GM23338 (cell line): ENCODE measurements around the gene FOXP1. TPM values are rescaled to one million over a fixed set of nuclear protein-coding genes. Genes with fewer than 3 reads are reported as not detected.

Experiments used
- ATAC-seq: fragments of 200-7000 bp; cut with Tn5 transposase; 3 replicates; pipeline ENCODE4 v1.9.1; 2020
- DNase-seq: peaks from one replicate; pipeline ENCODE4 v3.0.0-alpha.2; 2015; ENCODE audit warnings: low spot score
- H2AFZ ChIP-seq: fragments of 200-600 bp; sonication (generic); 2 replicates; pipeline ENCODE4 v1.8.0; 2016; ENCODE audit warnings: antibody characterized with exemption, mild to moderate bottlenecking, moderate library complexity
- H3F3A ChIP-seq: fragments of 200-600 bp; sonication (generic); replicated peaks from 2 replicates; pipeline ENCODE4 v1.8.0; 2017; ENCODE audit warnings: antibody characterized with exemption, mixed run types, low read depth
- H3K27ac ChIP-seq: fragments of 200-600 bp; sonication (generic); 2 replicates; pipeline ENCODE4 v1.6.1; 2016; ENCODE audit warnings: low read depth
- H3K27me3 ChIP-seq: fragments of 200-600 bp; sonication (generic); 2 replicates; pipeline ENCODE4 v1.8.0; 2016; ENCODE audit warnings: mild to moderate bottlenecking, mixed run types, moderate library complexity; ENCODE audit not compliant: insufficient read depth
- H3K36me3 ChIP-seq: fragments of 200-600 bp; sonication (generic); 2 replicates; pipeline ENCODE4 v1.8.0; 2016; ENCODE audit warnings: mild to moderate bottlenecking; ENCODE audit not compliant: insufficient read depth
- H3K4me1 ChIP-seq: fragments of 200-600 bp; sonication (generic); 2 replicates; pipeline ENCODE4 v1.8.0; 2016; ENCODE audit warnings: mild to moderate bottlenecking, moderate library complexity; ENCODE audit not compliant: insufficient read depth
- H3K4me2 ChIP-seq: fragments of 200-600 bp; sonication (generic); 2 replicates; pipeline ENCODE4 v1.7.1; 2017; ENCODE audit warnings: mixed run types
- H3K4me3 ChIP-seq: fragments of 200-600 bp; sonication (generic); 2 replicates; pipeline ENCODE4 v1.6.1; 2016; ENCODE audit warnings: mixed run types
- H3K79me2 ChIP-seq: fragments of 200-600 bp; sonication (generic); replicated peaks from 2 replicates; pipeline ENCODE4 v1.8.0; 2017; ENCODE audit warnings: mild to moderate bottlenecking; ENCODE audit not compliant: insufficient read depth
- H3K9me2 ChIP-seq: fragments of 200-600 bp; sonication (generic); 2 replicates; pipeline ENCODE4 v1.8.0; 2017; ENCODE audit not compliant: insufficient read depth
- H4K20me1 ChIP-seq: fragments of 200-600 bp; sonication (generic); replicated peaks from 2 replicates; pipeline ENCODE4 v1.8.0; 2017; ENCODE audit warnings: mild to moderate bottlenecking; ENCODE audit not compliant: insufficient read depth
- H3K27ac Mint-ChIP-seq: 2 replicates; pipeline ENCODE4 v1.8.0; 2020; ENCODE audit warnings: inconsistent platforms, mild to moderate bottlenecking, moderate library complexity, mixed read lengths
- H3K27me3 Mint-ChIP-seq: 3 replicates; pipeline ENCODE4 v1.8.0; 2022; ENCODE audit warnings: low read depth, mild to moderate bottlenecking, moderate library complexity, mixed read lengths, inconsistent platforms; ENCODE audit not compliant: insufficient read depth, poor library complexity
- H3K36me3 Mint-ChIP-seq: 3 replicates; pipeline ENCODE4 v1.8.0; 2021; ENCODE audit warnings: low read depth, mild to moderate bottlenecking, inconsistent platforms, moderate library complexity, mixed read lengths
- H3K4me1 Mint-ChIP-seq: 3 replicates; pipeline ENCODE4 v1.8.0; 2020; ENCODE audit warnings: mild to moderate bottlenecking, inconsistent platforms, mixed read lengths
- H3K4me3 Mint-ChIP-seq: 3 replicates; pipeline ENCODE4 v1.8.0; 2021; ENCODE audit warnings: moderate library complexity, mild to moderate bottlenecking, inconsistent platforms, mixed read lengths
- H3K9me3 Mint-ChIP-seq: 3 replicates; pipeline ENCODE4 v1.8.0; 2020; ENCODE audit warnings: moderate library complexity, mild to moderate bottlenecking, inconsistent platforms, mixed read lengths
- CTCF ChIP-seq, 2 experiments: fragments of 200-600 bp in 1 of 2; sonication (generic) in 1 of 2; conservative IDR thresholded peaks; 2 replicates each; pipeline versions ENCODE4 v1.5.1 to v1.6.1; 2016 to 2017; ENCODE audit warnings: antibody characterized with exemption in 2 of 2, low read depth in 2 of 2, mild to moderate bottlenecking in 2 of 2, moderate library complexity in 1 of 2
- ETS1 ChIP-seq: IDR thresholded peaks from 2 replicates; pipeline ENCODE4 v1.6.1; 2016; ENCODE audit warnings: antibody characterized with exemption
- EZH2 ChIP-seq: fragments of 200-600 bp; sonication (generic); IDR thresholded peaks from one replicate; pipeline ENCODE4 v1.8.0; 2017; ENCODE audit warnings: antibody characterized with exemption, mild to moderate bottlenecking, low read depth; ENCODE audit not compliant: unreplicated experiment
- JUNB ChIP-seq: IDR thresholded peaks from one replicate; pipeline ENCODE4 v1.6.1; 2016; ENCODE audit warnings: antibody characterized with exemption; ENCODE audit not compliant: unreplicated experiment
- NANOG ChIP-seq: IDR thresholded peaks from 2 replicates; pipeline ENCODE4 v1.6.1; 2016; ENCODE audit warnings: antibody characterized with exemption, borderline replicate concordance
- POLR2AphosphoS5 ChIP-seq: IDR thresholded peaks from 2 replicates; pipeline ENCODE4 v1.6.1; 2016; ENCODE audit warnings: antibody characterized with exemption, low read depth
- STAT1 ChIP-seq: IDR thresholded peaks from one replicate; pipeline ENCODE4 v1.6.1; 2016; ENCODE audit warnings: antibody characterized with exemption; ENCODE audit not compliant: unreplicated experiment
- ZNF114 ChIP-seq: fragments of 250-450 bp; sonication (Bioruptor Pico); IDR thresholded peaks from 2 replicates; pipeline ENCODE4 v1.5.0; 2020; ENCODE audit warnings: mild to moderate bottlenecking, moderate library complexity
- ZNF331 ChIP-seq: fragments of 250-450 bp; sonication (Bioruptor Pico); IDR thresholded peaks from 2 replicates; pipeline ENCODE4 v1.5.0; 2020; ENCODE audit warnings: low read depth, mild to moderate bottlenecking, moderate library complexity
- ZNF462 ChIP-seq: fragments of 250-450 bp; sonication (Bioruptor Pico); IDR thresholded peaks from 2 replicates; pipeline ENCODE4 v1.5.0; 2020; ENCODE audit warnings: mild to moderate bottlenecking, moderate library complexity
- polyA plus RNA-seq: library from polyadenylated mRNA; unstranded; fragments of >200 nt; fragmentation: Nextera tagmentation; extraction: Ambion mirVana; gene quantifications from 2 replicates; pipeline ENCODE4 v1.2.1, GENCODE V29; 2016
- total RNA-seq: library from RNA; depleted of rRNA; stranded (reverse); fragments of >200 nt; shearing (Covaris generic); gene quantifications from 2 replicates; pipeline ENCODE4 v1.2.3, GENCODE V29; 2014

The FOXP1 gene
- total and polyA plus RNA-seq, 2 experiments from 2014 or later, result 32.9 to 35.5 TPM

- TF ChIP-seq ZNF462 (CRISPR knock-in tag) (no peak), JUNB (no peak), POLR2AphosphoS5 (no peak), ZNF114 (no peak), ETS1 (no peak), ZNF331 (CRISPR knock-in tag) (no peak), EZH2 (no peak), STAT1 (no peak)
Observed at GRCh38 chr3:71255498-71255897, 328.0 kb downstream of the FOXP1 start (continued).

GRCh38 chr3:71254281-71255057 is 329.1 kb downstream of the FOXP1 start:
- Histone ChIP-seq H3K79me2 (no peaks in the 10 kb centered on the region), H3K9me2 (0 out of 2 replicates have a peak, but pooled peaks cover 6% of the 10 kb centered on the region), H3K27ac (no peak overlapping the region), H3K4me2 (no peak overlapping the region), H3F3A (no peaks in the 10 kb centered on the region), H3K4me3 (no peak overlapping the region), H3K27me3 (no peaks in the 10 kb centered on the region), H4K20me1 (no peaks in the 10 kb centered on the region), H3K4me1 (0 out of 2 replicates have a peak, but pooled peaks cover 9% of the 10 kb centered on the region), H2AFZ (no peak overlapping the region), H3K36me3 (no peaks in the 10 kb centered on the region)
- DNase-seq (no peak), ATAC-seq (no peak)
- no peak for TF ChIP-seq ZNF114
- TF ChIP-seq CTCF (conservative IDR thresholded peaks at IDR 0.05; ENCODE audit: low read depth in 2 of 2), result no peak
- TF ChIP-seq NANOG, result no peak
- no peak for TF ChIP-seq ETS1
- no peak for TF ChIP-seq POLR2AphosphoS5
- TF ChIP-seq JUNB, result no peak
- no peak overlapping the region for H3K4me3 Mint-ChIP-seq
- H3K9me3 Mint-ChIP-seq, result no peaks in the 10 kb centered on the region
- no peak overlapping the region for H3K27ac Mint-ChIP-seq
- H3K4me1 Mint-ChIP-seq, result peaks cover 14% of the 10 kb centered on the region
- H3K27me3 Mint-ChIP-seq, result no peaks in the 10 kb centered on the region
- H3K36me3 Mint-ChIP-seq, result no peaks in the 10 kb centered on the region
